SH-SY5Y (cell line): ENCODE measurements around the gene TMEM192.

ENCODE experiments used
- GATA2 ChIP-seq: IDR thresholded peaks from 2 replicates; pipeline ENCODE4 v1.6.1; 2011; ENCODE audit warnings: mild to moderate bottlenecking, low read depth, low read length
- GATA3 ChIP-seq: IDR thresholded peaks from 2 replicates; pipeline ENCODE4 v1.6.1; 2011; ENCODE audit warnings: low read depth, mild to moderate bottlenecking, low read length, moderate library complexity

- TF ChIP-seq GATA2 (no peak), GATA3 (no peak)
These were observed 5.7 kb upstream of the TMEM192 start for GRCh38 chr4:165118256-165118909.
